Transverse colon (tissue), 4 donors: Measurements from ENCODE around the gene UBR3. TPM values are rescaled to one million over a fixed set of nuclear protein-coding genes. Genes with fewer than 3 reads are reported as not detected.
"Not testable (repeated sequence)": the region's sequence is repeated elsewhere in the genome, so short reads cannot be mapped to it uniquely, and the experiment has no call there.

Experiments
- DNase-seq: peaks from one replicate; pipeline ENCODE4 v3.0.0-alpha.2; 2019
- H3K27ac ChIP-seq, 4 donors: fragments of 200-600 bp; sonication (generic); 2 replicates each; pipeline ENCODE4 v1.5.1; 2016 to 2018; ENCODE audit warnings: inconsistent platforms in 4 of 4
- H3K27me3 ChIP-seq: fragments of 200-600 bp; sonication (generic); 2 replicates; pipeline ENCODE4 v1.5.1; 2017; ENCODE audit warnings: inconsistent platforms
- H3K36me3 ChIP-seq, 4 donors: fragments of 200-600 bp; sonication (generic); 2 replicates each; pipeline ENCODE4 v1.5.1; 2017 to 2019; ENCODE audit warnings: inconsistent platforms in 4 of 4
- H3K4me1 ChIP-seq, 4 donors: fragments of 200-600 bp; sonication (generic); 2 replicates each; pipeline ENCODE4 v1.5.1; 2017 to 2020; ENCODE audit warnings: inconsistent platforms in 4 of 4
- H3K4me3 ChIP-seq, 4 donors: fragments of 200-600 bp; sonication (generic); 1 replicate in 1 of 4; 2 replicates in 3 of 4; pipeline versions ENCODE4 v1.5.1 to v1.6.1; 2017 to 2019; ENCODE audit warnings: inconsistent platforms in 4 of 4
- H3K9me3 ChIP-seq, 2 donors: fragments of 200-600 bp; sonication (generic); 2 replicates each; pipeline ENCODE4 v1.5.1; 2017 to 2019; ENCODE audit warnings: inconsistent platforms in 2 of 2
- CTCF ChIP-seq, 5 experiments: fragments of 200-600 bp in 3 of 5; fragments of 450-650 bp in 2 of 5; sonication (generic) in 3 of 5; IDR thresholded peaks; 1 replicate in 2 of 5; 2 replicates in 3 of 5; pipeline ENCODE4 v1.5.1; 2016 to 2017; ENCODE audit warnings: antibody characterized with exemption in 5 of 5, inconsistent platforms in 3 of 5, mild to moderate bottlenecking in 2 of 5, moderate library complexity in 1 of 5
- EP300 ChIP-seq: sonication (generic); formaldehyde crosslinking; IDR thresholded peaks from one replicate; pipeline ENCODE4 v1.6.1; 2017; ENCODE audit warnings: antibody characterized with exemption, low read depth
- POLR2A ChIP-seq: fragments of 450-650 bp; IDR thresholded peaks from one replicate; pipeline ENCODE4 v1.6.1; 2016; ENCODE audit warnings: antibody characterized with exemption, mild to moderate bottlenecking, moderate library complexity
- POLR2AphosphoS5 ChIP-seq, 3 donors: sonication (generic); formaldehyde crosslinking; IDR thresholded peaks; one replicate each; pipeline ENCODE4 v1.6.1; 2016; ENCODE audit warnings: antibody characterized with exemption in 3 of 3
- WGBS, 2 donors: methylation state at CpG; one replicate each; pipeline ENCODE4 v1.1.5; 2018; ENCODE audit warnings: low coverage in 1 of 2; 5-methylcytosine and 5-hydroxymethylcytosine counted together
- in situ Hi-C, 4 donors: fragments of 200-750 bp; cut with MboI; loops; one replicate each; pipeline versions ENCODE4 v1.15.0 to v1.15.1; 2017; ENCODE audit warnings: low sequenced_read_pairs in 3 of 4, low pct_ligation_motif_present in 1 of 4, low pct_unique_long_range_greater_than_20kb in 1 of 4
- intact Hi-C: fragments of 100-400 bp; cut with DNase I; formaldehyde crosslinking; loops from one replicate; pipeline ENCODE4 v1.15.1; 2023; ENCODE audit warnings: low total_unique reads
- total RNA-seq, 4 donors: library from RNA; depleted of rRNA; stranded (reverse); fragments of >200 nt; gene quantifications; one replicate each; pipeline ENCODE4 v1.1.0, GENCODE V29; 2016

Gene UBR3
- total RNA-seq, 4 donors from 2014 or later, result 45.2 to 79.0 (median 74.1) TPM

- Histone ChIP-seq H3K27ac (no peak overlapping the region), H3K4me3 (no peak overlapping the region), H3K9me3 (no peaks in the 10 kb centered on the region), H3K36me3 (peaks cover 0 to 76% (median 32%) of the 10 kb centered on the region in 4 donors), H3K27me3 (no peaks in the 10 kb centered on the region), H3K4me1 (peaks cover 0 to 19% (median 0%) of the 10 kb centered on the region in 4 donors)
- no peak for DNase-seq
- intact Hi-C loops, result no loop called here
- in situ Hi-C loops, result no loop called here
- TF ChIP-seq POLR2A, result no peak
- no peak for TF ChIP-seq EP300
- TF ChIP-seq POLR2AphosphoS5 (IDR thresholded peaks at IDR 0.05), result no peak
- TF ChIP-seq CTCF (IDR thresholded peaks at IDR 0.05), result no peak
Measured at GRCh38 chr2:169806586-169806985, 20.7 kb upstream of the UBR3 start.

- in situ Hi-C loops, result no loop called here
- Histone ChIP-seq H3K9me3 (no peaks in the 10 kb centered on the region), H3K27ac (no peak overlapping the region), H3K27me3 (no peaks in the 10 kb centered on the region), H3K4me3 (no peak overlapping the region), H3K4me1 (peaks cover 0 to 11% (median 0%) of the 10 kb centered on the region in 4 donors), H3K36me3 (peaks cover 0 to 86% (median 40%) of the 10 kb centered on the region in 4 donors)
- WGBS, 2 donors, result 84 to 87% methylated on average over 4 of the region's 4 CpGs
- DNase-seq, result no peak
- TF ChIP-seq POLR2AphosphoS5 (IDR thresholded peaks at IDR 0.05) (no peak), EP300 (no peak), POLR2A (no peak), CTCF (IDR thresholded peaks at IDR 0.05) (no peak)
- intact Hi-C loops, result no loop called here
Measured at GRCh38 chr2:169808221-169808620, 19.0 kb upstream of the UBR3 start.

GRCh38 chr2:169815849-169816248 lies 11.4 kb upstream of the UBR3 start:
- in situ Hi-C loops, result no loop called here
- TF ChIP-seq CTCF (IDR thresholded peaks at IDR 0.05) (no peak), POLR2AphosphoS5 (IDR thresholded peaks at IDR 0.05) (no peak), EP300 (no peak), POLR2A (no peak)
- 40 to 58% methylated on average over 1 of the region's 1 CpG for WGBS, 2 donors
- Histone ChIP-seq H3K27me3 (no peaks in the 10 kb centered on the region), H3K4me3 (no peak overlapping the region), H3K27ac (no peak overlapping the region), H3K9me3 (no peaks in the 10 kb centered on the region), H3K4me1 (no peaks in the 10 kb centered on the region), H3K36me3 (peaks cover 0 to 56% (median 19%) of the 10 kb centered on the region in 4 donors)
- no peak for DNase-seq
- intact Hi-C loops, result no loop called here

- H3K27ac ChIP-seq, H3K4me1 ChIP-seq, H3K27me3 ChIP-seq, H3K9me3 ChIP-seq, H3K4me3 ChIP-seq, intact Hi-C loops, in situ Hi-C loops, DNase-seq: not testable (repeated sequence)
- peaks cover 0 to 45% (median 13%) of the 10 kb centered on the region in 4 donors for H3K36me3 ChIP-seq
Measured at GRCh38 chr2:169816961-169817360, 10.3 kb upstream of the UBR3 start.

- WGBS, 2 donors, result 97 to 100% methylated on average over 4 to 6 of the region's 6 CpGs
- peaks cover 0 to 41% (median 11%) of the 10 kb centered on the region in 4 donors for H3K36me3 ChIP-seq
- in situ Hi-C loops, H3K4me3 ChIP-seq, H3K9me3 ChIP-seq, H3K27me3 ChIP-seq, H3K4me1 ChIP-seq, H3K27ac ChIP-seq, DNase-seq, intact Hi-C loops: not testable (repeated sequence)
Measured at GRCh38 chr2:169817369-169817768, 9.9 kb upstream of the UBR3 start.
